NCI-H345 (cell line): ENCODE data around the gene PTGFRN.
"Not testable (repeated sequence)": the region's sequence is repeated elsewhere in the genome, so short reads cannot be mapped to it uniquely, and the experiment has no call there.

Experiments used
- DNase-seq: peaks from one replicate; lab custom pipeline; 2025; lab: John Stamatoyannopoulos, UW

Gene PTGFRN

DNA sequence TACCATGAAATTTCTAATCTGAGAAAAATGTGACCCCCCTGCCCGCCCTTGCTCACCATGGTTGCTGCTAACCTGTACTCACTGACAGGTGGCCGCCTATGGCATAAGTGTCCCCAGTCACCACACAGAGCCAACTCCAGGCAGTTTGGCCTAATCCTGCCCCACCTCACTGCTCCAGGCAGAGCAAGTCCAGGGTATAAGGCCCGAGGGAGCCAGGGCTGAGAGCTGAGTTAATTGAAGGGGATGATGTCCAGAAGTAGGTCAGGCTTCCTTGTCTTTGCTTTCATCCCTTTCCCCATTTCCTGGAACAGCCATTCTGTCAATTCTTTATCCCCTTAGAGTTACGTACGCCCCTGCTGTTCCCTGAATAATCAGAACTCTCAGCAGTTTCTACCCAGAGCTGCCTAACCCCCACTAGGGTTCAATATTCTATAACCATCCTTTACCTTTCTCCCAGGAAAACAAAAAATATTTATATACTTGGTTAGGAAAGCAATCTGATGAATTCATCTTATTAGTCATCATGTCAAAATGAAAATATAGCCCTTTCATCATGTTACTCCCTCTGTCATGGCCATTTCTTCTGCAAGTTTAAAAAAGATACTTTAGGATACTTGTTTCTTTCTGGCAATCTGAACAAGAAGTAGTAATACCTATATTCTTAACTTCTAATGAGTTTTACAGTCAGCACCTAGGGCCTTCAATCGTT, 62.4 kb downstream of the PTGFRN start:
- DNase-seq, result no peak

DNA sequence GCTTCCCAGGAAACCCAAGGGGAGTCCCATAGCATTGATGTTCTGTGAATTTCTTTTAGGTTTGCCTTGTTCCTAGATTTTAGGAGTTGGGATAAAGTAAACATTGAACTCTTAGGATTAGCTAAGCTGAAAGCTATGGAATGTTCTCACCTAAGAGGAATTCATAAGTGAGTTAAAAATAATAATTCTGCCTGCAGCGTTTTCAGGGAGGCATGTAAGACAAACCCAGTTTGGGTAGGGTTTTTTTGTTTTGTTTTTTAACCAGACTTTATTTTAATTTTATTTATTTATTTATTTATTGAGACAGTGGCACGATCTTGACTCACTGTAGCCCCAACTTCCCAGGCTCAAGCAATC, 62.9 kb downstream of the PTGFRN start:
- no peak for DNase-seq

DNA sequence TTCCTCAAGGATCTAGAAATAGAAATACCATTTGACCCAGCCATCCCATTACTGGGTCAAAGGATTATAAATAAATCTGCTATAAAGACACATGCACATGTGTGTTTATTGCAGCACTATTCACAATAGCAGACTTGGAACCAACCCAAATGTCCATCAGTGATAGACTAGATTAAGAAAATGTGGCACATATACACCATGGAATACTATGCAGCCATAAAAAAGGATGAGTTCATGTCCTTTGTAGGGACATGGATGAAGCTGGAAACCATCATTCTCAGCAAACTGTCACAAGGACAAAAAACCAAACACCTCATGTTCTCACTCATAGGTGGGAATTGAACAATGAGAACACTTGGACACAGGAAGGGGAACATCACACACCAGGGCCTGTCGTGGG, 70.6 kb downstream of the PTGFRN start:
- not testable (repeated sequence) for DNase-seq

DNA sequence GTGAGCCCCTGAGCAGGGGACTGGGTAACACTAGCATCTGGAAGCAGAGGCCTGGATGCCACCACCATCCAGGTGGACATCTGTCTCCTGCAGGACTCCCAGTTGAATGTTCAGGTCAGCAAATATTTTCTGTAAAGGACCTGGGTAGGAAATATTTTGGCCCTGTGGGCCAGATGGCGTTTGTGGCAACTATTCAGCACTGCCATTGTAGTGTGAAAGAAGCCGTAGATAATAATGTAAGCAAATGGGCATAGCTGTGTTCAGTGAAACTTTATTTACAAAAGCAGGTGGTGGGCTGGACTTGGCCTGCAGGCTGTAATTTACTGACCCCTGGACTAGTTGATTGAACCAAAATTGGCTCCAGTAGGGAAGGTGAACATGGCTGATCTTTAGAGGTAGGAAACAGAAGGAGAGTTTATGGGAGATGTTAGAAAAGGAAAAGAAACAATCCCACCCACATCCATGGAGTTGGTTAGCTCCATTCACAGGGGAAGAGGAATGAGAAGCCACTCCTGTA, 71.9 kb downstream of the PTGFRN start:
- no peak for DNase-seq

DNA sequence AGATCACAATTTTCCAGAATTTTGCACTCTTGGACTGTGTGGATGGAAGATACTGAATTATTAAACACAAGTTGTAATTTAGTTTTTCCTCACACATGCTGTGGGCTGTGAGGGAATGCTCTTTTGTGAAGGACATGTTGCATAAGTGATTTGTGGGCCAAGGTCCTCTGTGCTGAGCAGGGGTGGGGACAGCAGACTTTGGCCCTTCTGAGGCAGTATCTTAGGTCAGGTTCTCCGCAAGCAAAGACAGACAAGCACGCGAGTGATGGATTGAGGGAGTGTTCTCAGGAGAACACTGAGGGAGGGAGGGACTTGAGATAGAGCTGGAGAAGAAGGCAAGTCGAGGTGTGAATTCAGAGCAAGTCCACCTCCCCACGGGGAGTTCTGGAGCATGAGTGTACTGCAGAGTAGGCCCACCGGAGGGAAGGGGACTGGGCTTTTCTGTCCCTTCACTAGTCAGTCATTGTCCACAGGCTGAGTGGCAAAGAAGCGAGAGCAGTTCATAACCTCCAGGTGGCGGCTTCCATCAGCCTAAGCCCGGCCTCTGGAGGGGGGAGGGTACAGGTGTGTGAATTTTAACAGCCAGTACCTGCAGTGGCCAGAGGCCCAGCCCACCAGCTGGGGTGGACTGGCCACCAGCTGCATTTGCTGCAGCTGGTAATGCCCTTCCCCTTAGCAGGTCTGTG, 72.7 kb downstream of the PTGFRN start:
- DNase-seq, result no peak

DNA sequence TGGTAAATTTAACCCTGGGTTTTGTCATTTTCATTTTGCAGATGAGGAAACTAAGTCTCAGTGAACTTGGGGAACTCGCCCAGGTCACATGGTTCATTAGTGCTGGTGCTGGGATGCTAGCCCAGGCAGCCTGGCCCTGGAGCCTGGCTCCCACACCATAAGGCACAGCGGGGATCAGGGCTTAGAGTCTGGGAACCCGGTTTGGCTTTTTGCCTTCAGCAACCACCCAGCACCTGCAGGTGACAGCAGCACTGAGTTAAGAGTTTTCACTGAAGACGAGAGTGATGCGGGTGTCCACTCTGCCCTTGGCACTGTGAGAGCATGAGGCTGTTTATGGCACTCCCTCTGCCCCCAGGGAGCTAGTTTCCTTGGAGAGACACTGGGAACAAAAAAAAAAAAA, 73.4 kb downstream of the PTGFRN start:
- DNase-seq, result no peak

DNA sequence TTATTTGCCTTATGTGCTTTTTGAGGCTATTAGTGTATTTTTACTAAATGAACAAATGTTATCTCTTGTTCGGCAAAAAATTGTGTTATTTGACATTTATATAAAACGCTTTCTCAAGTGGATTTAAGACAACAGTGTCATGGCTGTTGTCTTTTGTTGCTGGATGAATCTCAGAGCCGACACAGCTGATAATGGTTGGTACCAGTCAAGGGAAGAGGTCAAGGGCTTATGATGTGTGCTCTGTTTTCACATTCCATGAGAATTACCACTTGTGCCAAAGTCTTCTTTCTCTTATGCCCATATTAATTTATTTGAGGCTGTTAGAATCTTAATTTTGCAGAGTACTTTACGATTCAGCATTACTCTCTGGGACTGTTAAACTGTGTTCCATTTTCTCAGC, 74.0 kb downstream of the PTGFRN start:
- DNase-seq, result no peak

DNA sequence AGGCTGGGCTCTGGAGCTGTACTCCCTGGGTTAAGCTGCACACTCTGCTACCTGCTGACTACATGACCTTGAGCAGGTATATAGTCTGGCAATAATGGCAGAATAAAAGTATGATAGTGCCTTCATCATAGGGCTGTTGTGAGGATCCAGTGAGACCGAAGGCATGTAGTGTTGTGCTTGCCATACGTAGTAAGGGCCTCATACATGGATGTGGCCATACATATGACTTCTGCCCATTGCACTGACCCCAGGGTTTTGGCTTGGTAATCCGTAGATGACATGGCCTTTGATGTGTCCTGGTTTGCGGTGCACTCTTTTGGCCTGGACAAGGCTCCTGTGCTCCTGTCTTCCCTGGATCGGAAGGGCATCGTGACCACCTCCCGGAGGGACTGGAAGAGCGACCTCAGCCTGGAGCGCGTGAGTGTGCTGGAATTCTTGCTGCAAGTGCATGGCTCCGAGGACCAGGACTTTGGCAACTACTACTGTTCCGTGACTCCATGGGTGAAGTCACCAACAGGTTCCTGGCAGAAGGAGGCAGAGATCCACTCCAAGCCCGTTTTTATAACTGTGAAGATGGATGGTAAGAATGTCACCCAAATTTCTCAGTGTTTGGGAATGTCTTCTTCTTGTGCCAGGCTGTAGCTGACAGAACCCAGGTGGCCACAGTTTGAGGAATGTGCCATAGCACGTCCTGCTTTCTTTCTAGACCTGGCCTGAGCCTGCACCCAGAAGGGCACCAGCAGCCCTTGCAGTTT, 74.9 kb downstream of the PTGFRN start:
- DNase-seq, result no peak

DNA sequence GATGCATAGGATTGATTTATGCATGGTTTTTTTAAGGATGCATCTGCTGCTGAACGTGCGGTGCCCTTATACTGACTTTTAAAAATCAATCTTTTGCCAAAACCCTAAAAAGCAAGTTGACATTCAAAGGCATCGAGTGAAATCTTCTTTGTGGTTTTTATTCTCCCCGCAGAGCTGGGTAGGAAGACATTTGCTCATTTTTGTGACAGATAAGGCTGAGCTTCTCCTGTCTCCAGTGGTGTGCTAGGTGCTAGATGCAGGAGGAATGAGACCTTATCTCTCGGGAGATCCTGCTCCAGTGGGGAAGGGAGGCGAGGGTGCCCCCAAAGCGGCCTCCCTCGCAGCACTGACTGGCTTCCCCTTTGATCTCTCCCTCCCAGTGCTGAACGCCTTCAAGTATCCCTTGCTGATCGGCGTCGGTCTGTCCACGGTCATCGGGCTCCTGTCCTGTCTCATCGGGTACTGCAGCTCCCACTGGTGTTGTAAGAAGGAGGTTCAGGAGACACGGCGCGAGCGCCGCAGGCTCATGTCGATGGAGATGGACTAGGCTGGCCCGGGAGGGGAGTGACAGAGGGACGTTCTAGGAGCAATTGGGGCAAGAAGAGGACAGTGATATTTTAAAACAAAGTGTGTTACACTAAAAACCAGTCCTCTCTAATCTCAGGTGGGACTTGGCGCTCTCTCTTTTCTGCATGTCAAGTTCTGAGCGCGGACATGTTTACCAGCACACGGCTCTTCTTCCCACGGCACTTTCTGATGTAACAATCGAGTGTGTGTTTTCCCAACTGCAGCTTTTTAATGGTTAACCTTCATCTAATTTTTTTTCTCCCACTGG, 76.9 kb downstream of the PTGFRN start:
- no peak for DNase-seq

DNA sequence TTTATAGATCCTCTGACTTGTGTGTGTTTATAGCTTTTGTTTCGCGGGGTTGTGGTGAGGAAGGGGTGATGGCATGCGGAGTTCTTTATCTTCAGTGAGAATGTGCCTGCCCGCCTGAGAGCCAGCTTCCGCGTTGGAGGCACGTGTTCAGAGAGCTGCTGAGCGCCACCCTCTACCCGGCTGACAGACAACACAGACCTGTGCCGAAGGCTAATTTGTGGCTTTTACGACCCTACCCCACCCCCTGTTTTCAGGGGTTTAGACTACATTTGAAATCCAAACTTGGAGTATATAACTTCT, 77.5 kb downstream of the PTGFRN start:
- no peak for DNase-seq

DNA sequence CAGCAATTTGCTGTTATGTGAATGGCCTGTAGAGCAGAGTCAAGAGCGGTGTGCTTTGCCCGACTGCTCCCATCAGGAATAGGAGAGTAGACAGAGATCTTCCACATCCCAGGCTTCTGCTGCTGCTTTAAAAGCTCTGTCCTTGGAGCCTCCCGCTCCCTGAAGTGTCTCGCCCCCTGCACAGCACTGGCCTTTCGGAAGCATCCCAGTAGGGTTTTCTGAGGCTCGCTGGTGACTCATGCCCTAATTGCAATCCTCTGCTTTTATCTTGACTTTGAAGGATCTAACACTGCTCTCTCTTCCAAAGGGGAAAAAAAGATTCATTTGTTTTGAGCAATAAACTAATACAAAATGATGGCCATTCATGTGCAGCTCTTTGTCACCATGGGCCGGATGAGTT, 78.5 kb downstream of the PTGFRN start:
- DNase-seq, result no peak

DNA sequence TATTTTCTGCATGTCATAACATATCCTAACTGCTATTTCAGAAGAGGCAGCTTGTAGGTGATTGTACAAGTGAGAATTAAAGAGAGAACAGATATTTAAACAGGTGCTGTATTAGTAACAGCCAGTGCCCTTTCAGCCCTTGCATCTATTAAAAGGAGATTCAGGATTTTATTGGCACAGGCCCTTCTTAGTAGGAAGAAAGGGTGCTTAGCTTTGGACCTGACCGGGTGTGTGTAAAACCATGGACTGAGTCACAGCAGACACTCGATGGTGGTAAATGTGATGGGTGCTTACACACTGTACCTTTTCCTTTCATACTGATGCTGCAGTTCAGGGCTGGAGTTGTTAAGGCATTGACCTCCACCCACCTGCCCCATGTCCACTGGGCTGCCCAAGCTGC, 79.2 kb downstream of the PTGFRN start:
- DNase-seq, result no peak

DNA sequence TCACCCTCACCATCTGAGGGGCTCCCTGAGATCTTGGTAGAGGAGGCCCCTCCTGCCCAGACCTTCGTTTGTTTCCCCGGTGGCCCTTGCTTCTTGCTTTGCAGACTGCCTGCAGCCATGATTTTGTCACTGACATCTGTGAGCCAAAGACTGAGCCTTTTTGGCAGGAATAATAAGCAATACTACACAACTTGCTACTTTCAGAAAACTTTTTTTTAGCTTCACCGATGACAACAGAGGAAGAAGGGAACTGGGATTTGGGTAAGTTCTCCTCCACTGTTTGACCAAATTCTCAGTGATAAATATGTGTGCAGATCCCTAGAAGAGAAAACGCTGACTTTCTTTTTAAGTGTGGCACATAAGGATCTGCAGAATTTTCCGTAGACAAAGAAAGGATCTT, 80.1 kb downstream of the PTGFRN start:
- no peak for DNase-seq

DNA sequence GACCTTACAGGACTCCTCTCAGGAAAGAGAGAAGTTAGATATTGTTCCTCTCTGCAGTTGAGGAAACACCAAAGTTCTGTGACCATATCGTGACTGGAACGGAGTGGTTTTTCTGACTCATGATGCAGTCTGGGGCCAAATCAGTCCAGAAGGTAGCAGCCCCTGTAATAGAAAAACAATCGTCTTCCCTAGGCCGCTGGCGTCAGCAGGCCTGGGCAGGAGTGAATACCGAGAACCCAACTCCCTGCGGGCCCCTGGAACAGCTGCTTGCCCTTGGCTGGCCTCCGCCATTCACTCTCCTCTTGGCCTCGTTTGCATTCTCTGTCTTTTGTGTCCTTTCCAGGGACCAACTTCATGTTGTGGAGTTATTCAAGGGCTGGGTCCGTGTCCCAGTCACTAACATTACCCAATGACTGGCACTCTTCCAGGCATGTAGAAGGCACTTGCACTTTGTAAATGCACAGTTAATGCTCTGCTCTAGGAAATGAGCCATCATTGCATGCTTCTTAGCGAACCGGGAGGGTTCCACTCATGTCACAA, 81.0 kb downstream of the PTGFRN start:
- DNase-seq, result no peak

DNA sequence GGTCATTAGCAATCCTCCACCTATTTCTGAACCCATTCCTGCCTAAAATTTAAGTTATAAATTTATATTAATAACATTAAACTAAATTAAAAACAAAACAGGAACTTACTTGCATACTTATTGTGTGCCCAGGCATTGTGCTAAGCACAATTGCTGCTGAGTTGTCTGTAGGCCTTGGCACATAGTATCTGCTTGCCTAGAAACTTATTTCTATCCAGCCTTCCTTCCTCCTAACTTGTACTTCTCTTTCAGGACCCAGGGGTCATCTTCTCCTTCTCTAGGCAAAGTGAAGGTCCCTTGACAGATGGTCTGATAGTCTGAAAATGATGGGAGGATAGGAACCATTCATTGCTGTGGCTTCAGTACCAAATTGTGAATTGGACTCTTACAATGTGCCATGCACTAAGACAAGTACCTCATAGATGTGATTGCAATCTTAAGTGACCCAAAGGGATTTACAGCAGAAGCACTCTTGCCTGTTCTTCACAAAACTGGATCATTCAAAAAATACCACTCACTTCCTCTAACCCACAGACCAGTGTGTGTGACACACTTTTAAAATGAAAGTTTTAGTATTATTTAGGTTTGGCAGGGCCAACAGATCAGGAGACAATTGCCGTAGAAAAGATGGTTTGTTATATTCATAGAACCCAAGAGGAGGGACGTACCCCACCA, 81.6 kb downstream of the PTGFRN start:
- no peak for DNase-seq

DNA sequence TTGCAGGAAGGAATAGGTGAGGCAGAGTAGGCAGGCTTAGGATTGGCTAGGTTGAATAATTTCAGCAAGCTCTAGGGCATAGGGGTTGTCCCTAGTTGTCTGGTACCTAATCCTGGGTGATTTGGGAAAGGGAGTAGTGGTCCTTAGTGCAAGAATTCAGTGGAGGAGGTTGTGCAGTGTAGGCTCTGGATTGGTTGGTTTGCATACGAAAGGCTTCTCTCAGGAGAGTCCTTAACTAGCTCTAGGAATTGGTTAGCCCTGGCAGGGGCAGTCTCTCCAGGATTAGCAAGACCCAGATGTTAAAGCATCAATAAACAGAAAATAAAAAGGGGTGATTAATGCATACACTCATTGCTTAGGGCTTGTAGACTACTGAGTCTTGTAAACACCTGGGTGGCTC, 82.2 kb downstream of the PTGFRN start:
- no peak for DNase-seq

DNA sequence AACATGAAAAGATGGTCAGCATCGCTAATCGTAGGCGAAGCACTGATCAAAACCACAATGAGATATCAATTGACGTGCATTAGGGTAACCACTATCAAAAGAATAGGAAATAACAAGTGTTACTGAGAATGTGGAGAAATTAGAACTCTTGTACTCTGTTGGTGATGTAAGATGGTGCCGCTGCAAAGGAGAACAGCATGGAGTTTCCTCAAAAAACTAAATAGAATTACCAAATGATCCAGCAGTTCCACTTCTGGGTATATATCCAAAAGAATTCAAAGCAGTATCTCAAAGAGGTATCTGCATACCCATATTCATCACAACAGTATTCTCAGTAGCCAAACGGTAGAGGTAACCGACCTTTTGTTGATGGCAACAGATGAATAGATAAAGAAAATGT, 83.6 kb downstream of the PTGFRN start:
- DNase-seq, result no peak

DNA sequence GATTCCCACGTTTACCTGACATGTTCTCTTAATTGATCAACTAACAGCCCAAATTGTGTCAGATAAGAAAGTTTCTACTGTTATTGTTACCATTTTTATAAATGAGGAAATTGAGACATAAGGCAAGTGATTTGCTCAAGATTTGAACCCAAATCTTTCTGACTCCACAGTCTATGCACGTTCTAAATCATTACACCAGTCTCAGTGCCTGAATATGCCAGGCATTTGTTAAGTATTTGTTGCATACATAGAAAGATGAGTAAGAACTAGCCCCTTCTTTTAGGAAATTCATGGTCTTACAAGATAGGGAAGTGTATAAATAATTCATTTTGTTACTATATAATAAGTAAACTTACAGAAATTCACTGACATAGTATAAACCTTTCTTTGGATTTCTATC, 84.7 kb downstream of the PTGFRN start:
- no peak for DNase-seq

DNA sequence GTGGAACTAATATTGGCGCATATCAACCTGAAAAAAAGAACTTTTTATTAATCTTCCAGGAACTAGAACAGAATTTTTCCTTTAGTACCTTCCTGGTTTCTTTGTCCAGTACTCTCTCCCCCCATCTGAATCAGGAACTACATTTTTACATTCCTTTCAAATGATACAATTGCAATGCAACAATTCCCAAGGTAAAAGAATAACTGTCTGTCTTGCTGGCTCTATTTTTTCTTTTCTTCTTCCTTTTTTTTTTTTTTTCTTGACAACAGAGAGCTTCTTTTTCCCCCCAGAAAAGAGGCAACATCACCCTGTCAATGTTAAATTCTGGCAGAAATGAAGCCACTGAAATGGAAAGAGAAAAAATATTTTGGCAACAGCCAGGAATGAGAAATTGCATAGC, 87.3 kb downstream of the PTGFRN start:
- DNase-seq, result no peak

DNA sequence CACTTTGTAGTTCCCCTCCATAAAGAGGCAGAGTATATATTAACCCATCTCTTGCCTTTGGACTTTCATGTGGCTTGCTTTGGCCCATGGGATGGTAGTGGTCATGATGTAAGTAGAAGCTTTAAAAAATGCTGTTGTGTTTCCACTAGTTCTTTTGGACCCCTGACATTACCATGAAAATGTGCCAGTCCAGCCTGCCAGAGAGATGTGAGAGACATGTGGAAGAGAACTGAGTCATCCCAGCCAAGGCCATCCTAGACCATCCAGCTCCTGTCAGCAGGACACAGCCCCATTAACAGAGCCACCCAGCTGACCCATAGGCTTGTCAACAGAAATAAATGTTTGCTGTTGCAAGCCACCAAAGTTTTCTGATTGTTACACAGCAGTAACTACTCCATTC, 87.9 kb downstream of the PTGFRN start:
- DNase-seq, result no peak

DNA sequence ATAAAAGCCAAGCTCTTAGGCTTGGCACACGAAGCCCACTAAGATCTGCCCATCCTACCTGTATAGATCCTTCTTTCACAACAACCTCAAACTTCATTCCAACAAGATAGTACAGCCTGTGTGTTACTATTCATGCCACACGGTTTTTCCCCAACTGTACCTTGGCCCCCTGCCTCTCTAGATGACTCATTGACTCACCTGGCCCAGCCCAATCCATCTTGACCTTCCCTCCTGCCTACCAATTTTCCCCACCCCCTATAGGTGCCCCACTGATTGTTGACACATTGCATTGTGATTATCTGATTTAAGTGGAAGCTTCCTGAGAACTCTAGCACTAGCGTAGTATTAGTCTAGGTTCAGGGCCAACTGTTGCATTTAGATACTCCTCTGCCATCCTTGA, 89.9 kb downstream of the PTGFRN start:
- no peak for DNase-seq

DNA sequence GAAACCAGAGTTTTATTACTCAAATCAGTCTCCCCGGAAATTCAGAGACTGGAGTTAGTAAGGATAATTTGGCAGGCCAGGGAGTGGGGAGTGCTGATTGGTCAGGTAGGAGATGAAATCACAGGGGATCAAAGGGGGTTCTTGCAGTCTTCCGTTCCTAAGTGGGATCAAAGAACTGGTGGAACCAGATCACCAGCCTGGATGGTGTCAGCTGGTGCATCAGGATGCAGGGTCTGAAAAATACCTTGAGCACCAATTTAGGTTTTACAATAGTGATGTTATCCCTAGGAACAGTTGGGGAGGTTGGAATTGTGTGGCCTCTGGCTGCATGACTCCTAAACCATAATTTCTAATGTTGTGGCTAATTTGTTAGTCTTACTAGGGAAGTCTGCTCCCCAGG, 90.4 kb downstream of the PTGFRN start:
- no peak for DNase-seq
